GM23248 (cell line): Measurements from ENCODE around the gene VGF.

ENCODE experiments used
- EZH2 ChIP-seq: fragments of 200-600 bp; sonication (generic); IDR thresholded peaks from 2 replicates; pipeline ENCODE4 v1.6.1; 2018; ENCODE audit warnings: antibody characterized with exemption, mild to moderate bottlenecking; ENCODE audit not compliant: insufficient read depth, poor library complexity, severe bottlenecking
- EZH2phosphoT487 ChIP-seq: fragments of 200-600 bp; sonication (generic); IDR thresholded peaks from 2 replicates; pipeline ENCODE4 v1.6.1; 2018; ENCODE audit warnings: antibody characterized with exemption, moderate library complexity, mild to moderate bottlenecking, low read depth; ENCODE audit not compliant: insufficient read depth

GRCh38 chr7:101171442-101171837 lies 6.1 kb upstream of the VGF start:
- TF ChIP-seq EZH2 (no peak), EZH2phosphoT487 (no peak)
